Subcutaneous adipose tissue (tissue), 4 donors: ENCODE measurements around the gene PCDHGA1. TPM values are rescaled to one million over a fixed set of nuclear protein-coding genes. Genes with fewer than 3 reads are reported as not detected.

Experiments used
- CTCF ChIP-seq: fragments of 450-650 bp; IDR thresholded peaks from one replicate; pipeline ENCODE4 v1.5.1; 2016; ENCODE audit warnings: low read depth, mild to moderate bottlenecking, control low read depth, antibody characterized with exemption, moderate library complexity
- total RNA-seq, 4 donors: library from RNA; depleted of rRNA; stranded (reverse); fragments of >200 nt; gene quantifications; one replicate each; pipeline ENCODE4 v1.1.0, GENCODE V29; 2016

PCDHGA1 gene
- total RNA-seq, 4 donors from 2014 or later, result under 0.01 to 0.38 (median 0.33) TPM

DNA sequence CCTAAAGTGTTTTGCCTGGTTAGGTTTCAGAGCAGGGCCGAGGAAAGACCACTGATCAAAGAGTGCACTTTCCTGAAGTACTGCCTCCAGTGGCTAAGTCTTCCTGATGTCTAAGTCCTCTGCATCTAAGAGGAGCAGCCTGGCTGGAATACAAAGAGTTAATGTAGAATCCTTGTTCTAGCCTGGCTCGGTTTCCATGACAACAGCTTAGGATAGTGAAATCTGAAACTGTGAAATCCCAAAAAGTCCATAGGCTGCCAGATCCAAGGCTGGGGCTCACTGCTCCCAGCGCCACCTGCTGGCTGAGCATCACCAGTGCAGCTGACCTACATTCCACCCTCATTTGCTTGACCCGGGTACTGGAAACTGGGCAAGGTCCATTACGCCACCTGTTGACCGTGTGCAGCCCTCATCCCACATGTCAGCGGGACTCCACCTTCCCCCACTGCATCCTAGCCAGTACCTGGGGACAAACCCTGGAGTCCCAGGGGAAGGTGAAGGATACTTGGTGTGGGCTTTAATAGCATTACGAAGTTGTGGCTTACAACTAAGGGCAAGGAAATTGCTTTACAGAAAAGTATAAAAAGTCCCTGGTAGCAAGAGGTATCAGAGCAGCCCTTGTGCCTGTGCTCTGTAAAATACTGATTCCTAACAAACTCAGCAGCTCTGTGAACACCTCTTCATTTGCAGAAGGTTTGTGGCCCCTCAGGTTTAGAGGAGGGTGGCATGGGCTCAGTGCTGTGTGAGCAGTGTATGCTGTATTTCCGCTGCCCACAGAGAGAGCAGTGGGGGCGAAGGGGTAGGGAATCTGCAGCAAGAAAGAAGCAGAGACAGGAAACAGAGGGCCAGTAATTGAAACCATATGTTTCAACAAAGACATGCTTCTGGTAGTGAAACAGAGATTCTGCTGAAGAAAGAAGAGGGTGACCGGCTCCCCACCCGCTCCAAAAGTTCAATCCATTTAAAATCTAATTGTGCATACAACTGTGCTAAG lies 194.6 kb downstream of the PCDHGA1 start:
- no peak for TF ChIP-seq CTCF

- TF ChIP-seq CTCF, result no peak
Measured at GRCh38 chr5:141525653-141526052, 195.3 kb downstream of the PCDHGA1 start.

DNA sequence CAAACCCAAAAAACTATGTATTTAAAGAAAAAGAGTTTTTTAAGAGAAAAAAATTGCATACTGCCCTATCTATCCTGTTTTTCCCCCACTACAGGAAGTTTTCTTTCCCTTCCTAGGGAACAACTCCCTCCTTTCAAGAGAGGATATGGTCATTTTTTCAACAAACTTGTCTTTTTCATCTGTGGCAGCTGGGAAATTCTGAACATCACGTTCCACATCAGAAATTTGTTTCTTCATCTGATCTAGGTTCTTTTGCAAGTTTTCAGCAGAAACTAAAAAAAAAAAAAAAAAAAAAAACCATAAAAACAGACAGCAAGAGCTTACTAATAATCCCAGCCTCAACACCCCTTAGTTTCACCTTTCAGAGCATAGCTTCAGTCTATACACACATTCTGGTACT lies 197.1 kb downstream of the PCDHGA1 start:
- no peak for TF ChIP-seq CTCF

- TF ChIP-seq CTCF, result no peak
Measured at GRCh38 chr5:141528291-141528984, 198.1 kb downstream of the PCDHGA1 start.

GRCh38 chr5:141529002-141529401 lies 198.7 kb downstream of the PCDHGA1 start:
- TF ChIP-seq CTCF, result no peak

- TF ChIP-seq CTCF, result no peak
Measured at GRCh38 chr5:141529873-141530272, 199.6 kb downstream of the PCDHGA1 start.

GRCh38 chr5:141532726-141533125 lies 202.4 kb downstream of the PCDHGA1 start:
- no peak for TF ChIP-seq CTCF
